Measurements from ENCODE around the gene APOF. TPM values are rescaled to one million over a fixed set of nuclear protein-coding genes. Genes with fewer than 3 reads are reported as not detected.

APOF gene
- total RNA-seq, 1 donor from 2014 or later = not detected

DNA sequence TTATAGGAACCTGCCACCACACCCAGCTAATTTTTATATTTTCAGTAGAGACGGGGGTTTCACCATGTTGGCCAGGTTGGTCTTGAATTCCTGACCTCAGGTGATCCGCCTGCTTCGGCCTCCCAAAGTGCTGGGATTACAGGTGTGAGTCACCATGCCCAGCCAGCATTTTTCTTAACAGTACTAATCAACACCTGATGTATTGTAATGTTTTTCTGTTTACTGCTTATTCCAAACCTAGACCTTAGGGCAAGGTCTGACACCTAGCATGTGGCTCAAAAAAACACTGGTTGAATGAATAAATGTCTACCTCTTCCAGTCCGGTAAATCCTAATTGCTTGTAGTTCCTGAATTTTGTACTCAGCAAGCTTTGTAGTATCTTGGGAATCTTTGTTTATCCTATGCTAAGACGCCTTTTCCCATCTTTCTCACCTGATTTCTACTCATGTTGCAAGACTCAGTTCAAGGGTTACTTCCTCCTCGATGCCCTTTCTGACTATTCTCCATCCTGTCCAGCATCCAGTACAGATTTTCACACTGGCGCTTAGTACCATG is 31.6 kb downstream of the APOF start:
- H3K27me3 ChIP-seq = no peaks in the 10 kb centered on the region
- Mint-ChIP-seq H3K4me3 (no peak overlapping the region), H3K27me3 (ENCODE audit: insufficient read depth, low read depth) (peaks cover 13% of the 10 kb centered on the region), H3K36me3 (peaks cover 9% of the 10 kb centered on the region), H3K4me1 (peaks cover 12% of the 10 kb centered on the region), H3K27ac (no peak overlapping the region), H3K9me3 (no peaks in the 10 kb centered on the region)
- H3K36me3 ChIP-seq = no peaks in the 10 kb centered on the region
- H3F3A ChIP-seq (ENCODE audit: low read depth) = peaks cover 20% of the 10 kb centered on the region
- no peaks in the 10 kb centered on the region for H4K20me1 ChIP-seq (ENCODE audit: low read depth)
- H3K9me3 ChIP-seq (ENCODE audit: low read depth) = no peaks in the 10 kb centered on the region
- H3K4me2 ChIP-seq = no peak overlapping the region
- H3K9ac ChIP-seq = no peak overlapping the region
- H3K4me3 ChIP-seq = no peak overlapping the region
- H3K4me1 ChIP-seq = peaks cover 7% of the 10 kb centered on the region
- TF ChIP-seq, protein P1, sequence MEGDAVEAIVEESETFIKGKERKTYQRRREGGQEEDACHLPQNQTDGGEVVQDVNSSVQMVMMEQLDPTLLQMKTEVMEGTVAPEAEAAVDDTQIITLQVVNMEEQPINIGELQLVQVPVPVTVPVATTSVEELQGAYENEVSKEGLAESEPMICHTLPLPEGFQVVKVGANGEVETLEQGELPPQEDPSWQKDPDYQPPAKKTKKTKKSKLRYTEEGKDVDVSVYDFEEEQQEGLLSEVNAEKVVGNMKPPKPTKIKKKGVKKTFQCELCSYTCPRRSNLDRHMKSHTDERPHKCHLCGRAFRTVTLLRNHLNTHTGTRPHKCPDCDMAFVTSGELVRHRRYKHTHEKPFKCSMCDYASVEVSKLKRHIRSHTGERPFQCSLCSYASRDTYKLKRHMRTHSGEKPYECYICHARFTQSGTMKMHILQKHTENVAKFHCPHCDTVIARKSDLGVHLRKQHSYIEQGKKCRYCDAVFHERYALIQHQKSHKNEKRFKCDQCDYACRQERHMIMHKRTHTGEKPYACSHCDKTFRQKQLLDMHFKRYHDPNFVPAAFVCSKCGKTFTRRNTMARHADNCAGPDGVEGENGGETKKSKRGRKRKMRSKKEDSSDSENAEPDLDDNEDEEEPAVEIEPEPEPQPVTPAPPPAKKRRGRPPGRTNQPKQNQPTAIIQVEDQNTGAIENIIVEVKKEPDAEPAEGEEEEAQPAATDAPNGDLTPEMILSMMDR (IDR thresholded peaks at IDR 0.05) = no peak
- TF ChIP-seq EZH2 (IDR thresholded peaks at IDR 0.05) (no peak), EZH2phosphoT487 (IDR thresholded peaks at IDR 0.05) (no peak)
- DNase-seq (ENCODE audit: low spot score) = no peak
- H3K27ac ChIP-seq = no peak overlapping the region
- H2AFZ ChIP-seq (replicated peaks) = no peak overlapping the region
- peaks cover 9% of the 10 kb centered on the region for H3K79me2 ChIP-seq (ENCODE audit: low read depth)

DNA sequence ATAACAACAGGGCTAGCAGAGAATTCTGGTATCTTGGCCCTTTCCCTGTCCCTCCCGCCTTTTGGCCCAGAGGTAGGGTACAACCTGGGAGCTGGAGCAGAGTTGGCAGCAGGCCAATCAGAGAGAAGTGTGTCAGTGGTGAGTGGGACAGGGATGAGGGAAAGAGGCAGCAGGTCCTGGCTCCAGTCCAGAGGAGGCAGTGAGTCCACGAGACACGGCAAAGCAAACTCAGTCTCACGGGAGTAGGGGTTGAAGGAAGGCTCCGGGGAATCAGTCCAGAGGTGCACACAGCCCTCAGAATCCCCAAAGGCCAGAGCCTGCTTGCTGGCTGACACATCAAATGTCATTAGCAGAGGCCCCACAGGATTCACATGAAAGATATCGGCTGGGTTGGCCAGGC is 36.1 kb downstream of the APOF start:
- H3K36me3 Mint-ChIP-seq = peaks cover 30% of the 10 kb centered on the region
- Histone ChIP-seq H3F3A (ENCODE audit: low read depth) (no peaks in the 10 kb centered on the region), H2AFZ (replicated peaks) (no peak overlapping the region), H3K9ac (peak overlapping the region; percentile 27), H3K79me2 (ENCODE audit: low read depth) (no peaks in the 10 kb centered on the region), H3K27ac (no peak overlapping the region), H3K27me3 (no peaks in the 10 kb centered on the region), H4K20me1 (ENCODE audit: low read depth) (no peaks in the 10 kb centered on the region), H3K9me3 (ENCODE audit: low read depth) (no peaks in the 10 kb centered on the region), H3K36me3 (no peaks in the 10 kb centered on the region), H3K4me1 (no peaks in the 10 kb centered on the region), H3K4me2 (no peak overlapping the region), H3K4me3 (no peak overlapping the region)
- H3K27me3 Mint-ChIP-seq (ENCODE audit: insufficient read depth, low read depth) = peaks cover 6% of the 10 kb centered on the region
- H3K4me3 Mint-ChIP-seq = no peak overlapping the region
- H3K9me3 Mint-ChIP-seq = no peaks in the 10 kb centered on the region
- no peak overlapping the region for H3K27ac Mint-ChIP-seq
- TF ChIP-seq EZH2 (IDR thresholded peaks at IDR 0.05) (no peak), EZH2phosphoT487 (IDR thresholded peaks at IDR 0.05) (no peak)
- TF ChIP-seq, protein P1 (IDR thresholded peaks at IDR 0.05) = no peak
- H3K4me1 Mint-ChIP-seq = no peaks in the 10 kb centered on the region
- no peak for DNase-seq (ENCODE audit: low spot score)

DNA sequence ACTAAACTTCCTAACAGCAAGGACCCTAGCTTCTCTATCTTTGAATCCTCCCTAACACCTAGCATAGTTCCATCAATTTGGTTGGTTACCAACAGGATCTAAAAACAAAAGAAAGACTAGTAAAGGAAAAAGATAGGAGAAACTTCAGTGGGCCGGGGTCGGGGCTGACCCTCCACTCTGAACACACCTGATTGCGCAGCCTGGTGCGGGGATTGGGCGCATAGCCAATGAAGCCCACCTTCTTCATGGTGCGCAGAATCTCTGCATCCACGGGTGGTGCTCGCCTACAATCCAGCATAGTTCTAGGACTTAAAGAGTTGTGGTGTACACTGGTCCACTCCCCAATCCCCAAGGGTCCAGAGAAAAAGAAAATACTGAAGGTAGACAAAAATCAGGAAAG is 36.5 kb downstream of the APOF start:
- H3K9me3 ChIP-seq (ENCODE audit: low read depth) = no peaks in the 10 kb centered on the region
- no peaks in the 10 kb centered on the region for H3K27me3 ChIP-seq
- H3K36me3 ChIP-seq = no peaks in the 10 kb centered on the region
- H2AFZ ChIP-seq (replicated peaks) = no peak overlapping the region
- peaks cover 30% of the 10 kb centered on the region for H3K36me3 Mint-ChIP-seq
- no peak overlapping the region for H3K4me3 Mint-ChIP-seq
- H3K9me3 Mint-ChIP-seq = no peaks in the 10 kb centered on the region
- no peak overlapping the region for H3K4me3 ChIP-seq
- no peak overlapping the region for H3K27ac Mint-ChIP-seq
- no peaks in the 10 kb centered on the region for H4K20me1 ChIP-seq (ENCODE audit: low read depth)
- DNase-seq (ENCODE audit: low spot score) = no peak
- TF ChIP-seq, protein P1 (IDR thresholded peaks at IDR 0.05) = no peak
- TF ChIP-seq EZH2 (IDR thresholded peaks at IDR 0.05) (no peak), EZH2phosphoT487 (IDR thresholded peaks at IDR 0.05) (no peak)
- H3K27ac ChIP-seq = no peak overlapping the region
- H3K27me3 Mint-ChIP-seq (ENCODE audit: insufficient read depth, low read depth) = peaks cover 6% of the 10 kb centered on the region
- no peak overlapping the region for H3K4me2 ChIP-seq
- no peaks in the 10 kb centered on the region for H3F3A ChIP-seq (ENCODE audit: low read depth)
- H3K4me1 ChIP-seq = no peaks in the 10 kb centered on the region
- H3K79me2 ChIP-seq (ENCODE audit: low read depth) = no peaks in the 10 kb centered on the region
- no peaks in the 10 kb centered on the region for H3K4me1 Mint-ChIP-seq
- H3K9ac ChIP-seq = peak overlapping the region; percentile 27
